H1 (cell line): Measurements from ENCODE around the gene CTIF. TPM values are rescaled to one million over a fixed set of nuclear protein-coding genes. Genes with fewer than 3 reads are reported as not detected.
A peak's percentile ranks its signal among the peaks of the same experiment; 100 is the strongest.

Experiments
- CTCF ChIA-PET: fragments of 300-600 bp; sonication (Branson Sonifier 250); formaldehyde crosslinking; loops from one replicate; lab custom pipeline; 2021; ENCODE audit not compliant: partially characterized antibody; lab: Charles Lee
- POLR2A ChIA-PET: fragments of 300-600 bp; sonication (Branson Sonifier 250); formaldehyde crosslinking; loops from one replicate; lab custom pipeline; 2021; ENCODE audit warnings: inconsistent platforms; ENCODE audit not compliant: partially characterized antibody; lab: Charles Lee
- DNase-seq, 2 experiments: peaks; one replicate each; pipeline versions ENCODE4 v3.0.0 to v3.0.0-alpha.2; 2010 to 2022; ENCODE audit warnings: low spot score in 2 of 2, low read depth in 1 of 2, mixed read lengths in 1 of 2
- FAIRE-seq: peaks from 2 replicates; lab custom pipeline; 2011; peaks lifted over from hg19 to GRCh38; lab: Jason Lieb, UNC
- H2AFZ ChIP-seq: 2 replicates; pipeline ENCODE4 v1.8.1; 2012; ENCODE audit warnings: low read length, inconsistent platforms
- H2AK5ac ChIP-seq: 2 replicates; pipeline ENCODE4 v1.6.1; 2013; ENCODE audit warnings: low read depth, low read length
- H2BK120ac ChIP-seq: replicated peaks from 2 replicates; pipeline ENCODE3; 2013; ENCODE audit warnings: low read depth, low read length, inconsistent platforms
- H2BK12ac ChIP-seq: 2 replicates; pipeline ENCODE4 v1.6.1; 2013; ENCODE audit warnings: low read depth, low read length
- H2BK15ac ChIP-seq: 2 replicates; pipeline ENCODE4 v1.6.1; 2013; ENCODE audit warnings: low read length
- H2BK20ac ChIP-seq: 2 replicates; pipeline ENCODE4 v1.6.1; 2013; ENCODE audit warnings: low read length
- H2BK5ac ChIP-seq: 2 replicates; pipeline ENCODE4 v1.6.1; 2013; ENCODE audit warnings: low read depth, low read length
- H3K14ac ChIP-seq: 2 replicates; pipeline ENCODE4 v1.6.1; 2013; ENCODE audit warnings: inconsistent platforms; ENCODE audit not compliant: insufficient read length
- H3K18ac ChIP-seq: 2 replicates; pipeline ENCODE4 v1.6.1; 2013; ENCODE audit warnings: low read length; ENCODE audit errors: extremely low read depth
- H3K23ac ChIP-seq: 2 replicates; pipeline ENCODE4 v1.6.1; 2013; ENCODE audit warnings: inconsistent platforms; ENCODE audit not compliant: insufficient read length
- H3K23me2 ChIP-seq: 2 replicates; pipeline ENCODE4 v1.6.1; 2013; ENCODE audit warnings: low read depth, low read length
- H3K27ac ChIP-seq: 2 replicates; pipeline ENCODE4 v1.6.1; 2011; ENCODE audit warnings: low read depth, low read length, inconsistent platforms
- H3K27me3 ChIP-seq, 4 experiments: replicated peaks in 1 of 4; 1 replicate in 1 of 4; 2 replicates in 3 of 4; pipeline versions ENCODE4 v1.6.1 to v1.8.1; 2011 to 2013; ENCODE audit warnings: low read length in 3 of 4, mild to moderate bottlenecking in 3 of 4, inconsistent platforms in 2 of 4, mixed read lengths in 2 of 4, moderate library complexity in 1 of 4; ENCODE audit not compliant: control insufficient read depth in 3 of 4, insufficient read depth in 3 of 4; ENCODE audit errors: extremely low read depth in 1 of 4
- H3K36me3 ChIP-seq, 4 experiments: 2 replicates each; pipeline versions ENCODE4 v1.6.1 to v1.8.1; 2011 to 2013; ENCODE audit warnings: mild to moderate bottlenecking in 4 of 4, low read length in 3 of 4, moderate library complexity in 2 of 4, control low read depth in 1 of 4, inconsistent platforms in 1 of 4; ENCODE audit not compliant: insufficient read depth in 4 of 4, control insufficient read depth in 2 of 4
- H3K4ac ChIP-seq: replicated peaks from 2 replicates; pipeline ENCODE3; 2013; ENCODE audit warnings: low read length, low read depth, mixed read lengths, inconsistent platforms; ENCODE audit not compliant: insufficient read length
- H3K4me1 ChIP-seq, 4 experiments: replicated peaks in 1 of 4; 1 replicate in 1 of 4; 2 replicates in 3 of 4; pipeline versions ENCODE4 v1.6.1 to v1.8.1; 2011 to 2013; ENCODE audit warnings: low read length in 3 of 4, inconsistent platforms in 2 of 4, mixed read lengths in 1 of 4; ENCODE audit not compliant: insufficient read depth in 4 of 4, control insufficient read depth in 3 of 4
- H3K4me2 ChIP-seq, 2 experiments: 2 replicates each; pipeline versions ENCODE4 v1.6.1 to v1.8.1; 2011 to 2013; ENCODE audit warnings: low read depth in 2 of 2, low read length in 2 of 2, control low read depth in 1 of 2, inconsistent platforms in 1 of 2, mild to moderate bottlenecking in 1 of 2; ENCODE audit not compliant: insufficient read depth in 1 of 2
- H3K4me3 ChIP-seq, 4 experiments: fragments of 200-600, 300-600 bp in 1 of 4; sonication (generic), shearing (Covaris generic), sonication (Bioruptor Twin) in 1 of 4; 2 replicates each; pipeline versions ENCODE4 v1.5.1 to v1.8.1; 2011 to 2016; ENCODE audit warnings: low read length in 4 of 4, low read depth in 3 of 4, control low read depth in 2 of 4, inconsistent platforms in 2 of 4, mild to moderate bottlenecking in 2 of 4, mixed read lengths in 1 of 4, moderate library complexity in 1 of 4; ENCODE audit not compliant: insufficient read depth in 2 of 4; ENCODE audit errors: extremely low read depth in 1 of 4
- H3K56ac ChIP-seq: replicated peaks from 2 replicates; pipeline ENCODE3; 2013; ENCODE audit warnings: low read depth, mild to moderate bottlenecking, mixed read lengths, low read length, inconsistent platforms; ENCODE audit not compliant: insufficient read length
- H3K79me1 ChIP-seq: 2 replicates; pipeline ENCODE4 v1.6.1; 2013; ENCODE audit warnings: low read depth, low read length, control low read depth
- H3K79me2 ChIP-seq, 2 experiments: 2 replicates each; pipeline versions ENCODE4 v1.6.1 to v1.8.1; 2012 to 2013; ENCODE audit warnings: low read length in 2 of 2, mild to moderate bottlenecking in 2 of 2, inconsistent platforms in 1 of 2; ENCODE audit not compliant: insufficient read depth in 2 of 2, control insufficient read depth in 1 of 2
- H3K9ac ChIP-seq, 4 experiments: replicated peaks in 1 of 4; 1 replicate in 1 of 4; 2 replicates in 3 of 4; pipeline versions ENCODE4 v1.6.1 to v1.8.1; 2011 to 2013; ENCODE audit warnings: low read depth in 3 of 4, low read length in 3 of 4, control low read depth in 2 of 4, mild to moderate bottlenecking in 2 of 4, moderate library complexity in 2 of 4, inconsistent platforms in 1 of 4; ENCODE audit errors: extremely low read depth in 1 of 4
- H3K9me3 ChIP-seq, 2 experiments: 2 replicates each; pipeline versions ENCODE4 v1.6.1 to v1.8.1; 2012 to 2013; ENCODE audit warnings: mild to moderate bottlenecking in 2 of 2, moderate library complexity in 2 of 2, control low read depth in 1 of 2, inconsistent platforms in 1 of 2, low read depth in 1 of 2, low read length in 1 of 2, mixed read lengths in 1 of 2; ENCODE audit not compliant: insufficient read depth in 2 of 2
- H4K20me1 ChIP-seq, 2 experiments: replicated peaks in 1 of 2; 2 replicates each; pipeline versions ENCODE3 to v1.8.1; 2011 to 2013; ENCODE audit warnings: inconsistent platforms in 2 of 2, low read length in 2 of 2, mild to moderate bottlenecking in 1 of 2; ENCODE audit not compliant: insufficient read depth in 2 of 2, control insufficient read depth in 1 of 2
- H4K5ac ChIP-seq: 2 replicates; pipeline ENCODE4 v1.6.1; 2013; ENCODE audit warnings: low read length, low read depth, mixed read lengths, inconsistent platforms; ENCODE audit not compliant: insufficient read length
- H4K8ac ChIP-seq: 2 replicates; pipeline ENCODE4 v1.8.0; 2013; ENCODE audit warnings: mild to moderate bottlenecking, moderate library complexity, low read length, inconsistent platforms; ENCODE audit not compliant: insufficient read depth; ENCODE audit errors: extremely low read depth
- H4K91ac ChIP-seq: replicated peaks from 2 replicates; pipeline ENCODE3; 2013; ENCODE audit warnings: low read length, mixed read lengths, inconsistent platforms; ENCODE audit not compliant: insufficient read length
- CHD2 ChIP-seq: IDR thresholded peaks from 2 replicates; pipeline ENCODE4 v1.6.1; 2012; ENCODE audit warnings: low read length, improper control_type of control experiment
- RBBP5 ChIP-seq: IDR thresholded peaks from 2 replicates; pipeline ENCODE4 v1.7.1; 2012; ENCODE audit warnings: low read depth, mild to moderate bottlenecking, inconsistent platforms, low read length, moderate library complexity, borderline replicate concordance
- SAP30 ChIP-seq: fragments of 300-600 bp; sonication (generic); IDR thresholded peaks from 2 replicates; pipeline ENCODE4 v1.7.1; 2012; ENCODE audit warnings: low read length, moderate library complexity, mild to moderate bottlenecking, inconsistent platforms; ENCODE audit not compliant: insufficient read depth, insufficient replicate concordance
- WGBS, 2 experiments: shearing (Covaris generic) in 1 of 2; methylation state at CpG; one replicate each; pipeline versions ENCODE4 v1.1.6 to v1.1.7; 2013 to 2015; ENCODE audit warnings: low lambda C conversion rate in 2 of 2, mixed read lengths in 2 of 2, inconsistent platforms in 1 of 2, low coverage in 1 of 2, missing lambda C conversion rate in 1 of 2; ENCODE audit not compliant: insufficient replicate concordance in 2 of 2, insufficient coverage in 1 of 2, insufficient read length in 1 of 2; ENCODE audit errors: extremely low coverage in 1 of 2, missing lambda C conversion rate in 1 of 2; 5-methylcytosine and 5-hydroxymethylcytosine counted together
- polyA plus RNA-seq, 7 experiments: library from polyadenylated mRNA; depleted of rRNA in 3 of 7; stranded (reverse) in 5 of 7; unstranded in 2 of 7; fragments of >200 nt in 5 of 7; fragments of 200-250 nt in 2 of 7; gene quantifications; 1 replicate in 5 of 7; 2 replicates in 1 of 7; 4 replicates in 1 of 7; pipeline versions ENCODE4 v1.2.1 to v1.2.3, GENCODE V29; 2011 to 2013; ENCODE audit warnings: missing spikeins in 2 of 7, mixed read lengths in 2 of 7
- total RNA-seq: library from RNA; stranded (reverse); fragmentation: NEBNext Ultra II Directional; extraction: Animal tissue kit (Norgen Biotek cat#: 25700); gene quantifications from 2 replicates; pipeline ENCODE4 v1.2.1, GENCODE V29; 2021

Gene CTIF
- total and polyA plus RNA-seq, 2 of the 8 experiments (the other 6 are each of a cell fraction or from before 2014, with no cell fraction given) = 9.0 to 17.8 TPM

DNA sequence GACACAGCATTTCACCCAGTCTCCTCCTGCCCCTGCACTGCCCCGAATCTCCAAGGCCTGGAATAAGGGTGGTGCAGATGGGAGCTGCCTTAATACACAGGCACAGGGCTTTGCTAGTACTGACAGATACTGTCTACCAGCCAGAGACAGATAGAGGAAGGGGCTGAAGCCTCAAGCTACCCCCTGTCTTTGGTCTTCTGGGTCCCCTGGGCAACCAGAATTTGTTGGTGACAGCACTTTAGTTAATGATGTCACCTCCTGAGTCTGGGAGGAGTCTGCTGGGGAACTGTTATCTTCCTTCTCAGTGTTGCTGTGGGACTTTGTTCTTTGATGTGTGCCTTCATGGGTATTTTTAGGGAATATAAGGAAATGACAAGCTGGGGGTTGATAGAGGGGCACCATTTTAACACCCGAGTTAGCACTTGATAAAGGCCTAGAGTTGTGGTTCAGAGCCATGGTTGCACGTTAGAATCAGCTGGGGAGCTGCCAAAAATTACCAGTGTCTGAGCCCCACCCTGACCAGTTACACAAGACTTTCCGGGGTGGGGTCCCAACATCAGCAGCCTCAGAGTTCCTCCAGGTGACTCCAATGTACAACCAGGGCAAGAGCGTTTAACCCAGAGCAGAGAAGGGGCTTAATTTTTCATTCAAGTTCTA is 275.1 kb downstream of the CTIF start:
- DNase-seq (peak in 1 of 2 experiments; percentile 33), FAIRE-seq (no peak)
- 84% methylated on average over 5 of the region's 5 CpGs; no CpG with 5 or more reads in 1 of the 2 experiments for WGBS, 2 experiments
- no peak overlapping the region for H4K8ac ChIP-seq
- no peak overlapping the region for H2AFZ ChIP-seq
- H2BK12ac ChIP-seq = no peak overlapping the region
- H3K56ac ChIP-seq = no peak overlapping the region
- no peaks in the 10 kb centered on the region for H3K4me1 ChIP-seq
- H2BK5ac ChIP-seq = no peak overlapping the region
- no peak overlapping the region for H3K18ac ChIP-seq
- CTCF ChIA-PET = interaction anchor here (0.9 to 1.8 kb wide), 6 partner anchors 11 to 111 kb away, joined by 3 to 4 read pairs (median 3); no protein-coding TSS in a partner anchor
- no peak overlapping the region for H2BK20ac ChIP-seq
- no peaks in the 10 kb centered on the region for H3K36me3 ChIP-seq
- H4K91ac ChIP-seq = no peak overlapping the region
- H3K23ac ChIP-seq = no peak overlapping the region
- H2BK120ac ChIP-seq = no peak overlapping the region
- no peak overlapping the region for H3K4me3 ChIP-seq
- no peak overlapping the region for H3K9ac ChIP-seq
- POLR2A ChIA-PET = no interaction called here
- no peak overlapping the region for H3K14ac ChIP-seq
- no peaks in the 10 kb centered on the region for H3K27me3 ChIP-seq
- H3K4ac ChIP-seq = no peak overlapping the region
- H4K5ac ChIP-seq = no peak overlapping the region
- H2AK5ac ChIP-seq = no peak overlapping the region
- H3K27ac ChIP-seq = no peak overlapping the region
- H4K20me1 ChIP-seq = no peaks in the 10 kb centered on the region
- H3K79me2 ChIP-seq = no peaks in the 10 kb centered on the region
- no peaks in the 10 kb centered on the region for H3K23me2 ChIP-seq
- no peak overlapping the region for H3K4me2 ChIP-seq
- no peak overlapping the region for H2BK15ac ChIP-seq
- H3K9me3 ChIP-seq = no peaks in the 10 kb centered on the region; a peak in 1 of 4 replicates
- H3K79me1 ChIP-seq = no peaks in the 10 kb centered on the region
- no peak for TF ChIP-seq CHD2
- TF ChIP-seq SAP30 = no peak
- no peak for TF ChIP-seq RBBP5
